A673 (cell line): ENCODE results near the gene SLC35F1. TPM values are rescaled to one million over a fixed set of nuclear protein-coding genes. Genes with fewer than 3 reads are reported as not detected.

Source experiments
- BruUV-seq: library from RNA; stranded (reverse); fragments of 400-500 nt; replicated peaks from 2 replicates; lab custom pipeline; 2021; lab: Mats Ljungman, UMichigan
- CTCF ChIA-PET: fragments of 300-600 bp; sonication (Branson Sonifier 250); formaldehyde crosslinking; loops from one replicate; lab custom pipeline; 2022; ENCODE audit warnings: antibody characterized with exemption; lab: Charles Lee
- POLR2A ChIA-PET: fragments of 300-600 bp; sonication (Branson Sonifier 250); formaldehyde crosslinking; loops from one replicate; lab custom pipeline; 2022; ENCODE audit warnings: antibody characterized with exemption; ENCODE audit not compliant: low non-redundant PET; lab: Charles Lee
- DNase-seq: peaks from one replicate; pipeline ENCODE4 v3.0.0-alpha.2; 2015; ENCODE audit warnings: low spot score
- H3K27ac ChIP-seq: fragments of 200-600 bp; sonication (generic); 2 replicates; pipeline ENCODE4 v1.5.1; 2016; ENCODE audit warnings: mixed run types, low read depth, mild to moderate bottlenecking, mixed read lengths, antibody characterized with exemption, low read length; ENCODE audit not compliant: poor library complexity, severe bottlenecking
- H3K27me3 ChIP-seq: fragments of 200-600 bp; sonication (generic); replicated peaks from 2 replicates; pipeline ENCODE4 v1.6.1; 2017; ENCODE audit warnings: mixed run types, low read depth, mild to moderate bottlenecking, mixed read lengths, antibody characterized with exemption, low read length; ENCODE audit not compliant: insufficient read depth, poor library complexity
- H3K36me3 ChIP-seq: fragments of 200-600 bp; sonication (generic); 2 replicates; pipeline ENCODE4 v1.6.1; 2016; ENCODE audit warnings: mixed run types, mild to moderate bottlenecking, mixed read lengths, antibody characterized with exemption, low read length; ENCODE audit not compliant: insufficient read depth, poor library complexity, severe bottlenecking
- H3K4me1 ChIP-seq: fragments of 200-600 bp; sonication (generic); 2 replicates; pipeline ENCODE4 v1.6.1; 2017; ENCODE audit warnings: mixed run types, mild to moderate bottlenecking, mixed read lengths, antibody characterized with exemption, low read length; ENCODE audit not compliant: insufficient read depth, poor library complexity, severe bottlenecking
- H3K4me3 ChIP-seq: fragments of 200-600 bp; sonication (generic); 2 replicates; pipeline ENCODE4 v1.5.1; 2016; ENCODE audit warnings: low read depth, mixed run types, mild to moderate bottlenecking, mixed read lengths, low read length; ENCODE audit not compliant: poor library complexity, severe bottlenecking
- H3K9me3 ChIP-seq: fragments of 200-600 bp; sonication (generic); 2 replicates; pipeline ENCODE4 v1.6.1; 2016; ENCODE audit warnings: mixed run types, low read depth, mild to moderate bottlenecking, mixed read lengths, antibody characterized with exemption, low read length; ENCODE audit not compliant: poor library complexity, severe bottlenecking
- EZH2 ChIP-seq: fragments of 200-600 bp; sonication (generic); IDR thresholded peaks from 2 replicates; pipeline ENCODE4 v1.6.1; 2017; ENCODE audit warnings: borderline replicate concordance, low read depth, mild to moderate bottlenecking, mixed read lengths, antibody characterized with exemption, low read length; ENCODE audit not compliant: poor library complexity, severe bottlenecking
- intact Hi-C: fragments of 100-400 bp; cut with micrococcal nuclease; formaldehyde crosslinking; loops from one replicate; pipeline ENCODE4 v1.10.0; 2022; ENCODE audit not compliant: unreplicated experiment
- total RNA-seq: library from RNA; stranded (reverse); gene quantifications from 2 replicates; pipeline ENCODE4 v1.2.3, GENCODE V29; 2021
- TF ChIP-seq, protein P1 (sequence below): fragments of 300-800, 200-600 bp; sonication (generic); conservative IDR thresholded peaks from 2 replicates; pipeline ENCODE4 v1.5.1; 2017; ENCODE audit warnings: low read depth, mild to moderate bottlenecking, antibody characterized with exemption, low read length, moderate library complexity, mixed read lengths

Gene SLC35F1
- total RNA-seq, 1 experiment from 2014 or later = 5.3 TPM

DNA sequence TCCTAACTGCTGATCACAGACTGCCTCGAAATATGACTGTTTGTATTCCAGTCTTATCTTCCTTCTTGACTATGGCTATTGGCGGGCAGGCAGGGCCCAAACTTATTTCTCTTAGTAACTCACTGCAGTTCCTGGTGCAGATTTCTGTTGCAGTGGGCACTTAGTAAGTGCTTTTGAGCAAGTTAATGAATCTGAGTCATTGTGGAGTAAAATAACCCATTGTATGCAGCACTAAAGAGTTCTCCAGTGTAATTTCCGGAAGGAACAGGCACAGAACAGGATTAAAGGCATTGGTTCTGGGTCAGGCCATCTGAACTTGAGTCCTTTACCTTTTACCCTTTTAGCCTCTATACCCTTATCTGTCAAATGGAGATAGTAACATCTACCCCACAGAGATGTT lies 23.6 kb downstream of the SLC35F1 start:
- Histone ChIP-seq H3K27ac (no peak overlapping the region), H3K27me3 (no peaks in the 10 kb centered on the region), H3K4me3 (no peak overlapping the region), H3K36me3 (no peaks in the 10 kb centered on the region), H3K4me1 (no peaks in the 10 kb centered on the region), H3K9me3 (no peaks in the 10 kb centered on the region)
- no peak for TF ChIP-seq EZH2
- TF ChIP-seq, protein P1, sequence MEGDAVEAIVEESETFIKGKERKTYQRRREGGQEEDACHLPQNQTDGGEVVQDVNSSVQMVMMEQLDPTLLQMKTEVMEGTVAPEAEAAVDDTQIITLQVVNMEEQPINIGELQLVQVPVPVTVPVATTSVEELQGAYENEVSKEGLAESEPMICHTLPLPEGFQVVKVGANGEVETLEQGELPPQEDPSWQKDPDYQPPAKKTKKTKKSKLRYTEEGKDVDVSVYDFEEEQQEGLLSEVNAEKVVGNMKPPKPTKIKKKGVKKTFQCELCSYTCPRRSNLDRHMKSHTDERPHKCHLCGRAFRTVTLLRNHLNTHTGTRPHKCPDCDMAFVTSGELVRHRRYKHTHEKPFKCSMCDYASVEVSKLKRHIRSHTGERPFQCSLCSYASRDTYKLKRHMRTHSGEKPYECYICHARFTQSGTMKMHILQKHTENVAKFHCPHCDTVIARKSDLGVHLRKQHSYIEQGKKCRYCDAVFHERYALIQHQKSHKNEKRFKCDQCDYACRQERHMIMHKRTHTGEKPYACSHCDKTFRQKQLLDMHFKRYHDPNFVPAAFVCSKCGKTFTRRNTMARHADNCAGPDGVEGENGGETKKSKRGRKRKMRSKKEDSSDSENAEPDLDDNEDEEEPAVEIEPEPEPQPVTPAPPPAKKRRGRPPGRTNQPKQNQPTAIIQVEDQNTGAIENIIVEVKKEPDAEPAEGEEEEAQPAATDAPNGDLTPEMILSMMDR = no peak
- ChIA-PET CTCF (no interaction called here), POLR2A (no interaction called here)
- BruUV-seq = no TSS peak
- intact Hi-C loops = no loop called here
- DNase-seq = no peak

DNA sequence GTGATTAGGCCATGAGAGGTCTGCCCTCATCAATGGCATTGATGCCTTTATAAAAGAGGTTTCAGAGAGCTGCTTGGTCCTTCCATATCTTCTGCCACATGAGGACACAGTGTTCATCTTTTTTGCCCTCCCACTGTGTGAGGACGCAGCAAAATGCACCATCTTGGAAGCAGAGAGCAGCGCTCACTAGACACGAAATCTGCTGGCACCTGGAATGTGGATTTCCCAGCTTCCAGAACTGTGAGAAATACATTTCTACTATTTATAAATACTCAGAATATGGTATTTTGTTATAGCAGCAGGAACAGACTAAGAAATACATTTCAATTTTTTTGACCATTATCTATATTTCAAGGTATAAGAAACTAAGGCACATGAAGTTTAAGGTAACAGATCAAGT lies 24.9 kb downstream of the SLC35F1 start:
- POLR2A ChIA-PET = no interaction called here
- Histone ChIP-seq H3K9me3 (no peaks in the 10 kb centered on the region), H3K4me1 (no peaks in the 10 kb centered on the region), H3K4me3 (no peak overlapping the region), H3K27me3 (no peaks in the 10 kb centered on the region), H3K36me3 (no peaks in the 10 kb centered on the region), H3K27ac (no peak overlapping the region)
- TF ChIP-seq EZH2 = no peak
- TF ChIP-seq, protein P1 = no peak
- CTCF ChIA-PET = no interaction called here
- intact Hi-C loops = no loop called here
- no TSS peak for BruUV-seq
- DNase-seq = no peak

DNA sequence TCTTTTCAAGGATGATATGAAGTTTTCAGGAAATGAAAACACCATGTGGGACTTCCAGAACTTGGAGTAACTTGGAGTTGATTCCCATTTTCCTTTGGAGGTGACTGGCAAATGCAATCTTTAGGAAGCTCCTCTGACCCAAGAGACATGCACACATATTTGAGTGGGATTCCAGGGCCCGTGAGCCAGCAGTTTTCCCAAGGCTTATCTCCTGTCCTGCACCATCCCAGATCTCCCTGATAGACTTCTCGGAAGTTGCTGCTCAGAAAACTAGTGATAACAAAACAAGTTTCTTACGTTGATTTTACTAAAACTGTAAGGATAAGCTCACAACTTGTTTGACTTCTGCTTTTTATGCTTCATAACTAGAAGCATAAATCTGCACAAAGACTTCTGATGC lies 25.6 kb downstream of the SLC35F1 start:
- TF ChIP-seq EZH2 = no peak
- TF ChIP-seq, protein P1 = no peak
- H3K36me3 ChIP-seq = no peaks in the 10 kb centered on the region
- H3K27me3 ChIP-seq = no peaks in the 10 kb centered on the region
- no peaks in the 10 kb centered on the region for H3K9me3 ChIP-seq
- ChIA-PET CTCF (no interaction called here), POLR2A (no interaction called here)
- no peaks in the 10 kb centered on the region for H3K4me1 ChIP-seq
- intact Hi-C loops = no loop called here
- H3K27ac ChIP-seq = no peak overlapping the region
- BruUV-seq = no TSS peak
- DNase-seq = no peak
- H3K4me3 ChIP-seq = no peak overlapping the region
